Vein endothelial cell (primary cell): ENCODE data around the gene MYO16. TPM values are rescaled to one million over a fixed set of nuclear protein-coding genes. Genes with fewer than 3 reads are reported as not detected.

ENCODE experiments used
- total RNA-seq: library from RNA; depleted of rRNA; stranded (reverse); fragments of >200 nt; gene quantifications from 2 replicates; pipeline ENCODE4 v1.2.3, GENCODE V29; 2012

MYO16 gene
- under 0.01 TPM in 1 of 2 replicates, not detected in the other for total RNA-seq

DNA sequence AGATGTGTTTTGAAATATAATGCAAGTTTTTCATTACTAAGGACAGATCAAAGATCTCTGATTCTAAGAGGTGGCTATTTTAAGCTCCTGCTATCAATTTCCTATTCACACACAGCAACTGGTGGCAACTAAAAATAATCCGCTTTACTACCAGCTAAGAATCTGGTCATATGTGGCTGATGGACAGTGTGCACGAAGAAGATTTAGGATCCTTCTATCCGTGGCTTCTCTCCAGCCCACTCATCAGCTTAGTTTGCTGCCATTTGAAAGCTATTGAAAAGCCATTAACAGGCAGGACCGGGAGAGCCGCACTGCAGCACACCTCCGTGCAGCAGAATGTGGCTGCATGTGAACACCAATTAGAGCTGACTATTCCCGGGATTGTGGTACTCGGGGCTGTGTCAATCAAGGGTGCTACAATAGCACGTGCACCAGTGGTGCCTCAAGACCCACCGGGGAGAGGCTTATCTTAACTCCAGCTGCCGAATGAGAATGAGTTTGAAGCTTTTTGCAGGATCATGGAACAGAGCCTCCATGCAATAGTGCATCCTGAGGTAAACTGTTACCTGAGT is at the start of gene MYO16:
Gene MYO16 (plus strand): TSS at position 431 of the 572 bp plus-strand sequence. CDS start 234 bp downstream, outside the sequence.

